HepG2 (cell line): Measurements from ENCODE around the gene KRTAP3-2. TPM values are rescaled to one million over a fixed set of nuclear protein-coding genes. Genes with fewer than 3 reads are reported as not detected.

Experiments
- ARID3A ChIP-seq: IDR thresholded peaks from 2 replicates; pipeline ENCODE4 v1.6.1; 2012; ENCODE audit warnings: low read depth, low read length, improper control_type of control experiment
- BCL6 ChIP-seq: IDR thresholded peaks from 2 replicates; pipeline ENCODE4 v1.6.1; 2016; ENCODE audit warnings: missing genetic modification reagents, missing compliant biosample characterization
- BHLHE40 ChIP-seq: IDR thresholded peaks from 2 replicates; pipeline ENCODE4 v1.6.1; 2011; ENCODE audit warnings: low read length, improper control_type of control experiment
- CHD2 ChIP-seq: IDR thresholded peaks from 2 replicates; pipeline ENCODE4 v1.6.1; 2011; ENCODE audit warnings: low read depth, low read length, improper control_type of control experiment
- CHD4 ChIP-seq: fragments of 200-600 bp; sonication (generic); IDR thresholded peaks from 2 replicates; pipeline ENCODE4 v1.7.0; 2017; ENCODE audit warnings: mild to moderate bottlenecking, low read length, borderline replicate concordance
- CSRNP1 ChIP-seq: sonication (generic); formaldehyde crosslinking; IDR thresholded peaks from 2 replicates; pipeline ENCODE4 v1.8.1; 2023; ENCODE audit warnings: mild to moderate bottlenecking, missing genetic modification reagents
- FOXA3 ChIP-seq: IDR thresholded peaks from 2 replicates; pipeline ENCODE4 v1.6.1; 2016; ENCODE audit warnings: missing genetic modification reagents, missing compliant biosample characterization
- HNF4A ChIP-seq: sonication (generic); formaldehyde crosslinking; IDR thresholded peaks from 2 replicates; pipeline ENCODE4 v1.4.0; 2020; ENCODE audit warnings: missing genetic modification reagents
- ISL2 ChIP-seq: sonication (generic); formaldehyde crosslinking; IDR thresholded peaks from 2 replicates; pipeline ENCODE4 v1.5.0; 2020; ENCODE audit warnings: missing genetic modification reagents
- JARID2 ChIP-seq: sonication (generic); formaldehyde crosslinking; IDR thresholded peaks from 2 replicates; pipeline ENCODE4 v1.8.1; 2023; ENCODE audit warnings: missing genetic modification reagents, inconsistent platforms; ENCODE audit not compliant: insufficient replicate concordance
- JDP2 ChIP-seq: sonication (generic); formaldehyde crosslinking; IDR thresholded peaks from 2 replicates; pipeline ENCODE4 v1.8.1; 2022; ENCODE audit warnings: missing genetic modification reagents, borderline replicate concordance
- MAFF ChIP-seq: IDR thresholded peaks from 2 replicates; pipeline ENCODE4 v1.6.1; 2011; ENCODE audit warnings: low read depth, low read length, improper control_type of control experiment
- NR2F1 ChIP-seq, 2 experiments: fragments of 450-650 bp in 1 of 2; formaldehyde crosslinking in 1 of 2; IDR thresholded peaks; 2 replicates each; pipeline versions ENCODE4 v1.5.0 to v1.6.1; 2016 to 2020; ENCODE audit warnings: mild to moderate bottlenecking in 1 of 2, missing compliant biosample characterization in 1 of 2, missing genetic modification reagents in 1 of 2, moderate library complexity in 1 of 2
- POLR2AphosphoS2 ChIP-seq: IDR thresholded peaks from 2 replicates; pipeline ENCODE4 v1.6.1; 2011; ENCODE audit warnings: low read depth, low read length, improper control_type of control experiment
- SOX13 ChIP-seq, 3 experiments: fragments of 450-650 bp in 1 of 3; sonication (generic) in 1 of 3; formaldehyde crosslinking in 1 of 3; IDR thresholded peaks in 2 of 3; conservative IDR thresholded peaks in 1 of 3; 2 replicates each; pipeline versions ENCODE4 v1.5.0 to v1.6.1; 2016 to 2020; ENCODE audit warnings: antibody characterized with exemption in 1 of 3, mild to moderate bottlenecking in 1 of 3, missing compliant biosample characterization in 1 of 3, missing genetic modification reagents in 1 of 3, moderate library complexity in 1 of 3
- SP140L ChIP-seq: sonication (generic); formaldehyde crosslinking; IDR thresholded peaks from 2 replicates; pipeline ENCODE4 v1.4.0; 2020; ENCODE audit warnings: missing genetic modification reagents, borderline replicate concordance
- ZBTB7A ChIP-seq: sonication (generic); formaldehyde crosslinking; IDR thresholded peaks from 2 replicates; pipeline ENCODE4 v1.8.0; 2022; ENCODE audit warnings: mild to moderate bottlenecking, missing genetic modification reagents
- ZNF292 ChIP-seq: sonication (generic); formaldehyde crosslinking; IDR thresholded peaks from 2 replicates; pipeline ENCODE4 v1.8.1; 2022; ENCODE audit warnings: mild to moderate bottlenecking, low read depth, missing genetic modification reagents, borderline replicate concordance
- ZNF34 ChIP-seq: sonication (generic); formaldehyde crosslinking; IDR thresholded peaks from 2 replicates; pipeline ENCODE4 v1.4.0; 2020; ENCODE audit warnings: mild to moderate bottlenecking, missing genetic modification reagents, borderline replicate concordance
- ZNF484 ChIP-seq: sonication (generic); formaldehyde crosslinking; IDR thresholded peaks from 2 replicates; pipeline ENCODE4 v1.5.1; 2020; ENCODE audit warnings: mild to moderate bottlenecking, low read depth, missing genetic modification reagents, borderline replicate concordance
- ZNF597 ChIP-seq: sonication (generic); formaldehyde crosslinking; IDR thresholded peaks from 2 replicates; pipeline ENCODE4 v1.5.0; 2020; ENCODE audit warnings: missing genetic modification reagents
- ZNF652 ChIP-seq: IDR thresholded peaks from 2 replicates; pipeline ENCODE4 v1.6.1; 2016; ENCODE audit warnings: low read depth, borderline replicate concordance
- ZUFSP ChIP-seq: sonication (generic); formaldehyde crosslinking; IDR thresholded peaks from 2 replicates; pipeline ENCODE4 v1.9.0; 2021; ENCODE audit warnings: missing genetic modification reagents, mild to moderate bottlenecking, borderline replicate concordance
- polyA plus RNA-seq, 8 experiments: library from polyadenylated mRNA; depleted of rRNA in 3 of 8; stranded (reverse) in 7 of 8; unstranded in 1 of 8; fragments of >200 nt; fragmentation: Illumina TruSeq in 4 of 8; extraction: Trizol in 4 of 8; gene quantifications; 2 replicates each; pipeline versions ENCODE4 v1.2.1 to v1.2.3, GENCODE V29; 2011 to 2016; ENCODE audit warnings: low read depth in 4 of 8, missing spikeins in 1 of 8, mixed read lengths in 1 of 8; ENCODE audit not compliant: insufficient read depth in 1 of 8
- total RNA-seq, 5 experiments: library from RNA; depleted of rRNA; stranded (reverse); fragments of >200 nt; fragmentation: Illumina TruSeq; extraction: Trizol; gene quantifications; 2 replicates each; pipeline ENCODE4 v1.2.3, GENCODE V29; 2016; ENCODE audit warnings: low read depth in 1 of 5

Gene KRTAP3-2
- total and polyA plus RNA-seq, 2 of the 13 experiments (the other 11 are each of a cell fraction or from before 2014, with no cell fraction given), result not detected

- no peak for TF ChIP-seq CSRNP1 (CRISPR knock-in tag)
- peak in 1 of 2 experiments; percentile 60; a peak in 2 of 4 replicates for TF ChIP-seq NR2F1 (CRISPR knock-in tag; IDR thresholded peaks at IDR 0.05)
- no peak for TF ChIP-seq ZNF652 (CRISPR knock-in tag)
- no peak for TF ChIP-seq ZNF292 (CRISPR knock-in tag)
- TF ChIP-seq ZNF597 (CRISPR knock-in tag), result no peak
- TF ChIP-seq ZBTB7A (CRISPR knock-in tag), result no peak
- TF ChIP-seq ZUFSP (CRISPR knock-in tag), result no peak
- TF ChIP-seq SP140L (CRISPR knock-in tag), result no peak
- TF ChIP-seq HNF4A (CRISPR knock-in tag), result peak; percentile 28; the same call in 1 of the 2 replicates
- TF ChIP-seq BHLHE40, result no peak
- peak; percentile 60 for TF ChIP-seq BCL6 (CRISPR knock-in tag)
- TF ChIP-seq ZNF34 (CRISPR knock-in tag), result no peak
- no peak for TF ChIP-seq SOX13 (IDR thresholded peaks at IDR 0.05)
- TF ChIP-seq SOX13 (CRISPR knock-in tag; conservative IDR thresholded peaks at IDR 0.05 in 1 of 2, IDR thresholded peaks at IDR 0.05 in 1 of 2), result peak in 1 of 2 experiments; percentile 69; a peak in 2 of 4 replicates
- TF ChIP-seq CHD2, result no peak
- TF ChIP-seq ARID3A, result peak; percentile 47; the same call in 1 of the 2 replicates
- peak; percentile 31; the same call in 1 of the 2 replicates for TF ChIP-seq FOXA3
- no peak for TF ChIP-seq JARID2
- peak; percentile 22; the same call in 1 of the 2 replicates for TF ChIP-seq MAFF
- peak; percentile 39; the same call in 1 of the 2 replicates for TF ChIP-seq ISL2 (CRISPR knock-in tag)
- TF ChIP-seq JDP2 (CRISPR knock-in tag), result no peak
- TF ChIP-seq CHD4, result no peak
- no peak for TF ChIP-seq POLR2AphosphoS2
- TF ChIP-seq ZNF484 (CRISPR knock-in tag), result no peak
Measured at GRCh38 chr17:41002814-41003213, 3.1 kb upstream of the KRTAP3-2 start (continued).
